ENCODE measurements around the gene CPNE5.
"Not testable (repeated sequence)": the region's sequence is repeated elsewhere in the genome, so short reads cannot be mapped to it uniquely, and the experiment has no call there.

Gene CPNE5

DNA sequence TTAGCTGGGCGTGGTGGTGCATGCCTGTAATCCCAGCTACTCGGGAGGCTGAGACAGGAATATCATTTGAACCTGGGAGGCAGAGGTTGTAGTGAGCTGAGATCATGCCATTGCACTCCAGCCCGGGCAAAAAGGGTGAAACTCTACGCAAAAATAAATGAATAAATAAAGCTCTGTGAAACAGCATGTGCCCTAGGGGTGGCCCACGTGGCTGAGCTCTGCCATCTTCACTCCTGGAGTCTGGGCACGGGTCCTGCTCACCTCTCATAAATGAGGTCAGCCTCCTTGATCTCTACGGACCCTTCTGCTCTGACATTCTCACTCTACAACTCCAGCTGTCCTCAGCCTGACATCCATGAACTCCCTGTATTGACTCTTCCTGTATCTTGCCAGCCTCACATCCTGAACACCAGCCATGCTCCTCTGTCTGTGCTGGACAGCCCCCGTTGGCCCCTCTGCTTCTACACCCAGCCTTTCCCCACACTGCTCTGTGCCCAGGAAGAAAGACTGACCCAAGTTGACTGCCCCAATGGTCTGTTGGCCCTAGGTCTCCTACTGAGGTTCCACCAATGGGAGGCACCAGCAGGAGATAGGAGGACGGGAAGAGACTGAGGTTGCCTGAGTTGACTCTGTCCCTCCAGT lies 21.9 kb downstream of the CPNE5 start:
- no peak for DNase-seq (ENCODE audit: low read depth, low spot score)

DNA sequence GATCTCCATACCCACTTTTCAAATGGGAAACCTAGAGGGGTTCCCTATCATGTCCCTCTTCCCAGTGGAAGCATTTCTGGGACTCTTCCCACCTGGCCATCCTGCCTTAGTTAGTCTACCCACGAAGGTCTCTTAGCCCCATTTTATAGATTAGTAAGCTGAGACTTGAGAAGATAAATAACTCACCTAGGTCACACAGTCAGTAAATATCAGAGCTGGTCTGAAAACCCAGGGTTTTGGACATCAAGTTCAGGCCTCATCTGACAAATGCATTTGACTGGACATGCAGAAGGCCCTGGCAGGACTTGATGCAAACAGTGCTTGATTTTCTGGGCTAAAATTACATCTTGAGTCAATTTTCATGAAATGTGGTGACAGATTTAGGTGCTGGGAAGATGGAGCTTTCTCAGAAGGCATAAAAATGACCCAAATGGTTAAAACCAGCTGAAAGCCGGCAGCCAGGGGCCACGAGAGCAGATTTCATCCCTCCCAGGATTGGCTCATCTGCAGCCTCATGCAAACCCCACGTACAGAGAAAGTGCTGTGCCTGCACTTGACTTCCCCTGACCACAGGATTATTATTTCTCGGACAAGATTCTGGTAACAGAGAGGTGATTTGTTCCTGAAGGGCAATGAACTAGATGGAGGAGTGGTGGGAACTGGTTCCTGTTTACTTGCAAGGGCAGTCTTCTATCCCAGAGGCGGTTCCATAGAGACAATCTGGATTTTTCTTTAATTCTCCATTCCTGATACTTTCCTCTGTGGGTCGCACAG lies 23.1 kb downstream of the CPNE5 start:
- no peak for DNase-seq (ENCODE audit: low read depth, low spot score)

GRCh38 chr6:36814249-36814648 lies 25.0 kb downstream of the CPNE5 start:
- DNase-seq (ENCODE audit: low read depth, low spot score): no peak

- no peak for DNase-seq (ENCODE audit: low read depth, low spot score)
Observed at GRCh38 chr6:36813526-36813925, 25.7 kb downstream of the CPNE5 start.

- DNase-seq (ENCODE audit: low read depth, low spot score): not testable (repeated sequence)
Observed at GRCh38 chr6:36813047-36813446, 26.2 kb downstream of the CPNE5 start.

- no peak for DNase-seq (ENCODE audit: low read depth, low spot score)
Observed at GRCh38 chr6:36809941-36810803, 29.1 kb downstream of the CPNE5 start.

- DNase-seq (ENCODE audit: low read depth, low spot score): no peak
Observed at GRCh38 chr6:36809156-36809555, 30.1 kb downstream of the CPNE5 start.

- no peak for DNase-seq (ENCODE audit: low read depth, low spot score)
Observed at GRCh38 chr6:36808634-36809033, 30.6 kb downstream of the CPNE5 start.

- no peak for DNase-seq (ENCODE audit: low read depth, low spot score)
Observed at GRCh38 chr6:36807750-36808149, 31.5 kb downstream of the CPNE5 start.

- no peak for DNase-seq (ENCODE audit: low read depth, low spot score)
Observed at GRCh38 chr6:36807143-36807542, 32.1 kb downstream of the CPNE5 start.

GRCh38 chr6:36805917-36806316 lies 33.3 kb downstream of the CPNE5 start:
- no peak for DNase-seq (ENCODE audit: low read depth, low spot score)

DNA sequence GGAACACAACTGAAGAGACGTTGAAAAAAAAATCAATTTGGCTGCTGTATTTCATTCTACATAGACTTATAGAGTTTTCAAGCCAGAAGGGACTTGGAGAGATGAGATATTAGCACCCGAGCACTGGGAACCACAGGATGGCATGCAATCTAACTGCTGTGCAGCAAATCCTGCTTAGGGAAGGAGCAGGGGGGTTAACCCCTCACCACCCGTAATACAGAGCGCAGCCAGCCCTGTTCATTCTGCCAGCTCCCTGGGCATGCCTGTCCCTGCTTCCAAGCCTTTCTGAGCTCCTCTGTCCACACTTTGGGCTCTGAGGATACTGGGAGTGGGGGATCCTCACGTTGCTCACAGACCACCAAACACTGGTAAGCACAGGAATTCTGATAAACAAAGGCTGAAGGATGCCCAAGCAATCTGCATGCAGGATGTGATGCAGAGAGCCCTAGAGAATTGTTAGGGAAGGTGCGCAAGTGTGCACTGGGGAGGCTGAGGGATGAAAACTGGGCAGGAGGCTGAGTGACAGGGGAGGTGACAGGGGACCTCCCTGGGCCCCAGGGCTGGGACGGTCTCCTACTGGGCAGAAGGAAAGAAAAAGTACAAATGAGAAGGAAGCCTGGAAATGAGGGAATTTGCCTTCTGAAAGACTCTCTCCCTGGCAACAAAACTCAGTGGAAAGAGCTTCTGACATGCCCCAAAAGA lies 34.0 kb downstream of the CPNE5 start:
- DNase-seq (ENCODE audit: low read depth, low spot score): no peak

DNA sequence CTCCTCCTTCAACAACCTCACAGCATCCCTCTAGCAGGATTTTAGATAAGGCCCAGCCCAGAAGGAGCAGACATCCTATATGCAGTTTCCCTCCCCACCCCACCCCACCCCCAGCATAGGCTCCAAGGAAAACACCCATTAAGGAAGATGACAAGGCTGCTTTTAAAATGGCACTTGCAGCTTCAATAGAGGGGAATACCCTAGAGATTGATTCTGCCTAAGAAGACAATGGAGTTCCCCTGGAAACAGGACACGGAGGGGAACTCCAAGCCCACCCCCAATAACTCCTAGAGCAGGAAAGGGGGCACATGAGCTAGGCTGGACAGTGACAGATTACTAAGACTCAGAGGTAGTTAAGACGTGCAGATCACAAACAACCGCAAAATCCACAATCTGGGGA lies 34.7 kb downstream of the CPNE5 start:
- DNase-seq (ENCODE audit: low read depth, low spot score): no peak

DNA sequence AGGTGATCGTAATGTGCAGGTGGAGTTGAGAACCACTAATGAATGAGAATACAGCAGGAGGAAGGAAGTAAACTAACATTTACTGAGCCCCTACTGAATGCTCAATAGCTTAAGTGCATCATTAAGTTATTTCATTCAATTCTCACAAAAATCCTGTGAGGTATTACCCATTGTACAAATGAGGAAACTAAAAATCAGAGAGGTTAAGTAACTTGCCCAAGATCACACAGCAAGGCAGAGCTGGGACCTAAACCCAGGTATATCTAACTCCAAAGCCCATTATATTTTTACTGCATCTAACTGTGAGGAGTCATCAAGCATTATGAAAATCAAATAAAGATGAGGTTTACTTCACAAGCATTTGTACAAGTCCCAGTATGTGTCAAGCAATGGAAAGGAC lies 35.3 kb downstream of the CPNE5 start:
- DNase-seq (ENCODE audit: low read depth, low spot score): no peak

- DNase-seq (ENCODE audit: low read depth, low spot score): no peak
Observed at GRCh38 chr6:36803482-36803881, 35.8 kb downstream of the CPNE5 start.

- no peak for DNase-seq (ENCODE audit: low read depth, low spot score)
Observed at GRCh38 chr6:36800223-36801076, 38.8 kb downstream of the CPNE5 start.

- DNase-seq (ENCODE audit: low read depth, low spot score): no peak
Observed at GRCh38 chr6:36798852-36799251, 40.4 kb downstream of the CPNE5 start.

DNA sequence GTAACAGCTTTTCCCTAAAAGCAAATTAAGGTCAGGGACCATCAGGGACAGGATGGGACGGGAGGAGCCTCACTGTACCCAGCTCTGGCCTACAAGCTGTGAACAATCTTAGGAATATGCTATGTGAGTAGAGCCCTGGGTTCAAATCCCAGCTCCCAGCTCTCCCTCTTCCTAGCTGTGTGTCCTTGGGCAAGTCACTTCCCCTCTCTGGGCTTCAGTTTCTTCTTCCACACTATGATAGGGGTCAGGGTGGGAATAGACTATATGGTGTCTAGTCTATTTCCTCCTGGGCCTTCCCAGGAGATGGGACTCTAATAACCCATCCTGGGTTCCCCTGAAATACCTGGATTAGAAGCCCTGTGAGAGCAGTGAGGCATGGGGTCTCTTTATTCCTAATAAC lies 41.6 kb downstream of the CPNE5 start:
- no peak for DNase-seq (ENCODE audit: low read depth, low spot score)

GRCh38 chr6:36797055-36797454 lies 42.2 kb downstream of the CPNE5 start:
- no peak for DNase-seq (ENCODE audit: low read depth, low spot score)

- no peak for DNase-seq (ENCODE audit: low read depth, low spot score)
Observed at GRCh38 chr6:36794713-36795065, 44.6 kb downstream of the CPNE5 start.

Data from activated naive CD8-positive, alpha-beta T cell treated with anti-CD3 and anti-CD28 coated beads, Interleukin-2, amount 50 U/mL, for 16 hours (primary cell).